H9 (cell line): ENCODE measurements around the gene PPFIA2. TPM values are rescaled to one million over a fixed set of nuclear protein-coding genes. Genes with fewer than 3 reads are reported as not detected.
A peak's percentile ranks its signal among the peaks of the same experiment; 100 is the strongest.

Experiments
- DNase-seq: peaks from one replicate; pipeline ENCODE4 v3.0.0-alpha.2; 2017
- H2AFZ ChIP-seq: one replicate; pipeline ENCODE4 v1.6.1; 2013; ENCODE audit warnings: mild to moderate bottlenecking, low read length, control low read depth, moderate library complexity
- H2AK5ac ChIP-seq: 2 replicates; pipeline ENCODE4 v1.6.1; 2013; ENCODE audit warnings: low read length, control low read depth, mixed read lengths; ENCODE audit not compliant: insufficient read length
- H2BK120ac ChIP-seq: one replicate; pipeline ENCODE4 v1.6.1; 2013; ENCODE audit warnings: low read depth, mild to moderate bottlenecking, low read length, control low read depth, inconsistent platforms; ENCODE audit not compliant: poor library complexity, severe bottlenecking
- H2BK12ac ChIP-seq: 2 replicates; pipeline ENCODE4 v1.6.1; 2013; ENCODE audit warnings: low read length, control low read depth, mixed read lengths, low read depth; ENCODE audit not compliant: insufficient read length
- H2BK15ac ChIP-seq: 2 replicates; pipeline ENCODE4 v1.6.1; 2013; ENCODE audit warnings: low read depth, low read length, control low read depth
- H2BK20ac ChIP-seq: one replicate; pipeline ENCODE4 v1.6.1; 2013; ENCODE audit warnings: low read depth, mild to moderate bottlenecking, low read length, control low read depth, inconsistent platforms; ENCODE audit not compliant: poor library complexity, severe bottlenecking
- H2BK5ac ChIP-seq: 2 replicates; pipeline ENCODE4 v1.6.1; 2013; ENCODE audit warnings: low read length, control low read depth, mixed read lengths; ENCODE audit not compliant: insufficient read length
- H3K14ac ChIP-seq: 2 replicates; pipeline ENCODE4 v1.6.1; 2013; ENCODE audit warnings: low read length, control low read depth; ENCODE audit not compliant: insufficient read depth
- H3K18ac ChIP-seq: 2 replicates; pipeline ENCODE4 v1.6.1; 2013; ENCODE audit warnings: low read depth, mild to moderate bottlenecking, mixed read lengths, low read length, control low read depth; ENCODE audit not compliant: insufficient read length
- H3K23ac ChIP-seq: 2 replicates; pipeline ENCODE4 v1.6.1; 2013; ENCODE audit warnings: low read length, control low read depth, mixed read lengths, low read depth; ENCODE audit not compliant: insufficient read length
- H3K23me2 ChIP-seq: 2 replicates; pipeline ENCODE4 v1.6.1; 2013; ENCODE audit warnings: low read depth, mild to moderate bottlenecking, mixed read lengths, low read length, control low read depth; ENCODE audit not compliant: insufficient read length, poor library complexity, severe bottlenecking
- H3K27ac ChIP-seq: 2 replicates; pipeline ENCODE4 v1.5.1; 2013; ENCODE audit warnings: low read length, control low read depth, mixed read lengths, low read depth; ENCODE audit not compliant: insufficient read length
- H3K27me3 ChIP-seq: 2 replicates; pipeline ENCODE4 v1.6.1; 2013; ENCODE audit warnings: low read length, control low read depth, inconsistent platforms; ENCODE audit not compliant: insufficient read depth
- H3K4ac ChIP-seq: 2 replicates; pipeline ENCODE4 v1.6.1; 2013; ENCODE audit warnings: low read depth, mild to moderate bottlenecking, control low read depth, inconsistent platforms, low read length, moderate library complexity
- H3K4me1 ChIP-seq: 2 replicates; pipeline ENCODE4 v1.6.1; 2013; ENCODE audit warnings: low read length, control low read depth, inconsistent platforms; ENCODE audit not compliant: insufficient read depth
- H3K4me2 ChIP-seq: 2 replicates; pipeline ENCODE4 v1.6.1; 2013; ENCODE audit warnings: low read length, control low read depth, mixed read lengths; ENCODE audit not compliant: insufficient read length, insufficient read depth
- H3K56ac ChIP-seq: 2 replicates; pipeline ENCODE4 v1.6.1; 2013; ENCODE audit warnings: low read depth, mild to moderate bottlenecking, mixed read lengths, low read length, control low read depth; ENCODE audit not compliant: insufficient read length
- H3K79me1 ChIP-seq: 2 replicates; pipeline ENCODE4 v1.6.1; 2013; ENCODE audit warnings: low read depth, mild to moderate bottlenecking, moderate library complexity, low read length, control low read depth, inconsistent platforms; ENCODE audit not compliant: insufficient read depth, poor library complexity, severe bottlenecking
- H3K79me2 ChIP-seq: 2 replicates; pipeline ENCODE4 v1.6.1; 2013; ENCODE audit warnings: low read length, control low read depth, inconsistent platforms; ENCODE audit not compliant: insufficient read depth
- H3K9ac ChIP-seq: 2 replicates; pipeline ENCODE4 v1.6.1; 2013; ENCODE audit warnings: low read length, control low read depth, mixed read lengths; ENCODE audit not compliant: insufficient read length; ENCODE audit errors: extremely low read depth
- H3K9me3 ChIP-seq: one replicate; pipeline ENCODE4 v1.6.1; 2013; ENCODE audit warnings: low read depth, low read length, inconsistent platforms; ENCODE audit not compliant: control insufficient read depth
- H3T11ph ChIP-seq: one replicate; pipeline ENCODE4 v1.6.1; 2013; ENCODE audit warnings: mild to moderate bottlenecking, low read length, control low read depth, inconsistent platforms
- H4K20me1 ChIP-seq: one replicate; pipeline ENCODE4 v1.6.1; 2013; ENCODE audit not compliant: control insufficient read depth, insufficient read length, insufficient read depth
- H4K5ac ChIP-seq: 2 replicates; pipeline ENCODE4 v1.6.1; 2013; ENCODE audit warnings: low read depth, mild to moderate bottlenecking, mixed read lengths, low read length, control low read depth; ENCODE audit not compliant: insufficient read length
- H4K8ac ChIP-seq: replicated peaks from 2 replicates; pipeline ENCODE4 v1.6.1; 2013; ENCODE audit warnings: low read length, control low read depth, mixed read lengths, low read depth; ENCODE audit not compliant: insufficient read length
- H4K91ac ChIP-seq: 2 replicates; pipeline ENCODE4 v1.6.1; 2013; ENCODE audit warnings: low read depth, mild to moderate bottlenecking, moderate library complexity, mixed read lengths, low read length, control low read depth; ENCODE audit not compliant: insufficient read length
- H3K27ac Mint-ChIP-seq, 3 experiments: 2 replicates in 2 of 3; 3 replicates in 1 of 3; pipeline ENCODE4 v1.8.0; 2020 to 2021; ENCODE audit warnings: mixed read lengths in 3 of 3, mild to moderate bottlenecking in 1 of 3, moderate library complexity in 1 of 3
- H3K27me3 Mint-ChIP-seq: 2 replicates; pipeline ENCODE4 v1.8.0; 2021; ENCODE audit warnings: low read depth, mild to moderate bottlenecking, moderate library complexity, mixed read lengths
- H3K36me3 Mint-ChIP-seq, 3 experiments: 2 replicates in 2 of 3; 3 replicates in 1 of 3; pipeline ENCODE4 v1.8.0; 2020 to 2021; ENCODE audit warnings: low read depth in 3 of 3, mixed read lengths in 3 of 3; ENCODE audit not compliant: insufficient read depth in 1 of 3
- H3K4me1 Mint-ChIP-seq, 2 experiments: 2 replicates each; pipeline ENCODE4 v1.8.0; 2020; ENCODE audit warnings: mixed read lengths in 2 of 2
- H3K4me3 Mint-ChIP-seq, 2 experiments: 2 replicates in 1 of 2; 3 replicates in 1 of 2; pipeline ENCODE4 v1.8.0; 2020 to 2021; ENCODE audit warnings: mild to moderate bottlenecking in 2 of 2, mixed read lengths in 2 of 2, moderate library complexity in 1 of 2
- H3K9me3 Mint-ChIP-seq, 2 experiments: 2 replicates in 1 of 2; 3 replicates in 1 of 2; pipeline ENCODE4 v1.8.0; 2020; ENCODE audit warnings: mild to moderate bottlenecking in 2 of 2, mixed read lengths in 2 of 2, moderate library complexity in 1 of 2
- CTCF ChIP-seq: fragments of 200-600 bp; sonication (generic); conservative IDR thresholded peaks from 3 replicates; pipeline ENCODE4 v1.8.0; 2021; ENCODE audit warnings: antibody characterized with exemption, mild to moderate bottlenecking
- WGBS: extraction: QIAGEN DNeasy Blood & Tissue Kit; methylation state at CpG from one replicate; pipeline ENCODE4 v1.1.7; 2013; ENCODE audit warnings: missing lambda C conversion rate, low lambda C conversion rate, mixed read lengths; ENCODE audit not compliant: insufficient read length; ENCODE audit errors: extremely low coverage; 5-methylcytosine and 5-hydroxymethylcytosine counted together
- total RNA-seq: library from RNA; stranded (reverse); gene quantifications from 2 replicates; pipeline ENCODE4 v1.2.1, GENCODE V29; 2021

PPFIA2 gene
- total RNA-seq, 1 experiment from 2014 or later = 1.3 TPM

- H3K4me3 Mint-ChIP-seq = no peak overlapping the region
- H4K91ac ChIP-seq = no peak overlapping the region
- H3K18ac ChIP-seq = no peak overlapping the region
- H2BK15ac ChIP-seq = no peak overlapping the region
- WGBS = no CpG with 5 or more reads among the region's 4 CpGs
- H4K20me1 ChIP-seq = no peaks in the 10 kb centered on the region
- H3K79me2 ChIP-seq = no peaks in the 10 kb centered on the region
- H4K8ac ChIP-seq = no peak overlapping the region
- H3K79me1 ChIP-seq = no peaks in the 10 kb centered on the region
- no peak for DNase-seq
- H3K14ac ChIP-seq = no peak overlapping the region
- no peak overlapping the region for H2BK20ac ChIP-seq
- H2BK120ac ChIP-seq = no peak overlapping the region
- H2AFZ ChIP-seq = no peak overlapping the region
- H3K9me3 Mint-ChIP-seq = peaks cover 0 to 4% of the 10 kb centered on the region in 2 experiments; a peak in 3 of 5 replicates
- H2BK12ac ChIP-seq = no peak overlapping the region
- peaks cover 12% of the 10 kb centered on the region in 2 experiments for H3K4me1 Mint-ChIP-seq
- H3K36me3 Mint-ChIP-seq = peaks cover 2 to 18% (median 8%) of the 10 kb centered on the region in 3 experiments; a peak in 6 of 7 replicates
- no peak overlapping the region for H3T11ph ChIP-seq
- no peak overlapping the region for H3K27ac ChIP-seq
- no peak overlapping the region for H3K23ac ChIP-seq
- no peaks in the 10 kb centered on the region for H3K27me3 Mint-ChIP-seq
- no peaks in the 10 kb centered on the region for H3K4me1 ChIP-seq
- no peak overlapping the region for H2AK5ac ChIP-seq
- no peaks in the 10 kb centered on the region for H3K9me3 ChIP-seq
- no peak overlapping the region for H3K9ac ChIP-seq
- H3K27me3 ChIP-seq = no peaks in the 10 kb centered on the region
- H3K27ac Mint-ChIP-seq = peak overlapping the region; percentile 20 to 95 (median 85); a peak in 5 of 7 replicates
- H3K23me2 ChIP-seq = no peaks in the 10 kb centered on the region
- H3K4me2 ChIP-seq = no peak overlapping the region
- no peak overlapping the region for H3K4ac ChIP-seq
- no peak overlapping the region for H2BK5ac ChIP-seq
- no peak overlapping the region for H3K56ac ChIP-seq
- H4K5ac ChIP-seq = no peak overlapping the region
- TF ChIP-seq CTCF = no peak
These were observed 513.1 kb downstream of the PPFIA2 start for GRCh38 chr12:81245907-81246570.
